SU-DHL-6 (cell line): ENCODE data around the gene YES1.

Experiments
- H2AFZ ChIP-seq: fragments of 200-600 bp; sonication (generic); 2 replicates; pipeline ENCODE4 v1.6.1; 2014; ENCODE audit warnings: low read depth, mild to moderate bottlenecking, moderate library complexity, mixed read lengths, antibody characterized with exemption, low read length; ENCODE audit not compliant: severe bottlenecking
- H3F3A ChIP-seq: fragments of 200-600 bp; shearing (Covaris generic); 2 replicates; pipeline ENCODE4 v1.6.0; 2016; ENCODE audit warnings: antibody characterized with exemption, mild to moderate bottlenecking; ENCODE audit not compliant: insufficient read depth
- H3K27ac ChIP-seq: fragments of 200-600 bp; sonication (generic); 2 replicates; pipeline ENCODE4 v1.5.1; 2016; ENCODE audit warnings: low read depth, mild to moderate bottlenecking, low read length, moderate library complexity, mixed read lengths
- H3K27me3 ChIP-seq: fragments of 200-600 bp; sonication (generic), shearing (Covaris generic); 2 replicates; pipeline ENCODE4 v1.6.0; 2014; ENCODE audit warnings: mild to moderate bottlenecking, low read length
- H3K36me3 ChIP-seq: fragments of 200-600 bp; sonication (generic); 2 replicates; pipeline ENCODE4 v1.6.1; 2014; ENCODE audit warnings: mild to moderate bottlenecking, low read length, mixed read lengths
- H3K4me2 ChIP-seq: fragments of 300-600, 200-600 bp; shearing (Covaris generic), sonication (generic); 2 replicates; pipeline ENCODE4 v1.6.0; 2014; ENCODE audit warnings: low read length, low read depth, mild to moderate bottlenecking; ENCODE audit not compliant: poor library complexity, severe bottlenecking
- H3K4me3 ChIP-seq: fragments of 200-600 bp; sonication (generic); 2 replicates; pipeline ENCODE4 v1.5.1; 2014; ENCODE audit warnings: antibody characterized with exemption, low read length, mild to moderate bottlenecking, mixed read lengths; ENCODE audit not compliant: insufficient read depth, poor library complexity, severe bottlenecking
- H3K79me2 ChIP-seq: fragments of 200-600 bp; sonication (generic); 2 replicates; pipeline ENCODE4 v1.6.1; 2014; ENCODE audit warnings: mild to moderate bottlenecking, low read length, moderate library complexity; ENCODE audit not compliant: insufficient read depth
- H3K9ac ChIP-seq: fragments of 200-600 bp; sonication (generic); 2 replicates; pipeline ENCODE4 v1.7.0; 2014; ENCODE audit warnings: mild to moderate bottlenecking, low read length
- H3K9me2 ChIP-seq: fragments of 200-600 bp; sonication (generic); replicated peaks from 2 replicates; pipeline ENCODE4 v1.6.1; 2014; ENCODE audit warnings: low read length; ENCODE audit not compliant: insufficient read depth
- H3K9me3 ChIP-seq: fragments of 200-600 bp; sonication (generic); 2 replicates; pipeline ENCODE4 v1.6.1; 2014; ENCODE audit warnings: low read length, mixed read lengths; ENCODE audit not compliant: insufficient read depth
- H4K20me1 ChIP-seq: fragments of 200-600 bp; sonication (generic); 2 replicates; pipeline ENCODE4 v1.6.1; 2014; ENCODE audit warnings: low read depth, mild to moderate bottlenecking, antibody characterized with exemption, low read length, moderate library complexity, mixed read lengths
- CTCF ChIP-seq: fragments of 200-600 bp; sonication (generic); IDR thresholded peaks from one replicate; pipeline ENCODE4 v1.5.1; 2017; ENCODE audit warnings: antibody characterized with exemption, mild to moderate bottlenecking, low read length, moderate library complexity; ENCODE audit not compliant: insufficient read depth, poor library complexity, severe bottlenecking
- EZH2phosphoT487 ChIP-seq: fragments of 200-600 bp; sonication (generic), shearing (Covaris generic); conservative IDR thresholded peaks from 2 replicates; pipeline ENCODE4 v1.6.1; 2018; ENCODE audit warnings: mild to moderate bottlenecking, antibody characterized with exemption, low read length, moderate library complexity, mixed read lengths

Gene YES1

DNA sequence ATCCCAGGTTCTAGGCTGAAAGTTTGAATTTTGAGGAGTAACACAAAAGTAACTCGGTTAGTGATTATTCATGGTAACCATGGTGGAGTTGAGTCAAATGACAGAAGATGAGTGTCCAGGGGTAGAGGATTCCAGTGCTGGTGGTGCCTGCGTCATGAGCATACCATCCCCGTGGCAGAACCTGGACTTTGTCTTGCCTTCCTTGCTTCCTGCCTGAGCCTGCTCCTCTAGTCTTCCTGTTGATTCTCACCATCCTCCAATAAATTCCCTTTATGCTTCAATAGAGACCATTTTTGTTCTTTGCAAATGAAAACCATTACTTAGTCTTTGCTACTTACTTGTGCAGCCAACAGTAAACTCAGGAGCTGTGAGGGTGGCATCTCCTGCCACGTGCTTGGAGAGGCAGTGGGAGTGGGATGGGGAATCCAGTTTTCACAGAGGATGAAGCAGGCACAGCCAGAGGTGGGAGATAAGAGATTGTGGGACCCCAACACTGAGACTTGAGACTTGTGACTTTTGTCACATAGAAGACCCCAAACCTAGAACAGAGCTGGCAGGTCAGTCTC lies 4.1 kb upstream of the YES1 start:
- no peaks in the 10 kb centered on the region for H3K27me3 ChIP-seq
- H2AFZ ChIP-seq, result no peak overlapping the region
- H3K36me3 ChIP-seq, result no peaks in the 10 kb centered on the region
- TF ChIP-seq EZH2phosphoT487, result no peak
- TF ChIP-seq CTCF, result no peak
- no peaks in the 10 kb centered on the region for H3K9me3 ChIP-seq
- H3K4me2 ChIP-seq, result no peak overlapping the region
- H3F3A ChIP-seq, result no peaks in the 10 kb centered on the region
- H4K20me1 ChIP-seq, result no peaks in the 10 kb centered on the region
- H3K9ac ChIP-seq, result no peak overlapping the region
- H3K27ac ChIP-seq, result no peak overlapping the region
- no peak overlapping the region for H3K4me3 ChIP-seq
- no peaks in the 10 kb centered on the region for H3K79me2 ChIP-seq
- H3K9me2 ChIP-seq, result no peaks in the 10 kb centered on the region

DNA sequence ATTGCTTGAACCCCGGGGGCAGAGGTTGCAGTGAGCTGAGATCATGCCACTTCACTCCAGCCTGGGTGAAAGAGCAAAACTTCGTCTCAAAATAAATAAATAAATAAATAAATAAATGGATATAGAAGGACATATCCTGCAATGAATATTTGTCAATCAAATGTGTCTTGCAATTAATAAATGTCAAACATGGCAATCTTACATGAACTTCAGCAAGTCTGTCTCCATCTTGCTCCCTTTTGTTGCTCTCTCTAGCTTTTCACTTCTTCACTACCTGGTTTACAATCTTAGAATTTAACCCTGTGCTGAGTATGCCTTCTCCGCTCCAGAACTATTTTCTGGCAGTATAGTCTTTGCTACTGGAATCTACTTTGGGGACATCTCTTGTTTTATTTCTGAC lies 3.3 kb upstream of the YES1 start:
- Histone ChIP-seq H3K9me3 (no peaks in the 10 kb centered on the region), H3K9me2 (no peaks in the 10 kb centered on the region), H4K20me1 (no peaks in the 10 kb centered on the region), H3K27me3 (no peaks in the 10 kb centered on the region), H3K27ac (no peak overlapping the region), H3K4me2 (no peak overlapping the region), H3K4me3 (no peak overlapping the region), H3K9ac (no peak overlapping the region), H3F3A (no peaks in the 10 kb centered on the region), H2AFZ (no peak overlapping the region), H3K79me2 (no peaks in the 10 kb centered on the region), H3K36me3 (no peaks in the 10 kb centered on the region)
- TF ChIP-seq CTCF, result no peak
- no peak for TF ChIP-seq EZH2phosphoT487

DNA sequence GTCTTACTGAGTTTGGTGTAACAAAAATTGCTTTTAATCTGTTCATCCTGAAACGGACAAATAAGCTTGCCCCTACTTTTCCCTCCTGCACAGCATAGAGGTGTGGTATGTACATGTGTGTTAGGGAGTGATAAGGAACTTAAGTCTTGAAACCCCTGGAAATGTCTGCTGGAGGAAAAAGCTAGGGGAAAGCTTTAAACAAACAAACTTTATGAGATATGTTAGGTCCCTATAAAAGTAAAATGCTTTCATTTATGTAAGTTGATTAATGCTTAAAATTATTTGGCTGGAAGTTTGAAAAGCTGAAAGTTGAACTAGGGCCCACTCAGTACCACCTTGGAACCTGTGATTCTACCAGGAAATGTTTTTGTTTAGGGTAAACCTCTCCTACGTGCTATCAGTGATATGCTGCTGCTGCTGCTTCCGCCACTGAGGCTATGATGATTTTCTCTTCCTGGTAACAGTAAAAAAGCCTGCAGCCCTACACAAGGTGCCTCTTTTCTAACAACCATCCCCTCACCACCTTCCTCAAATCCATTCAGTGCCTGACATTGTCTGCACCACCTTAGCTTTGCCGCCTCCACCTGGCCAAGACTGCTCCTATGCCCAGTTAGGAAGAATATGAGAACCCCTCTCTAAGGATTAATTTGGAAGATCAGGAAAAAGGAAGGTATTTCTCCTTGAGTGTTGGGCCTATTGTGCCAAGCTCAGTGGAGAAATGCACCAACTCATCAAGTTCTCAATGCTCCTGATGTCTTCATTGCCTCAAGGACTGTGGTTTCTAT lies 2.5 kb upstream of the YES1 start:
- Histone ChIP-seq H4K20me1 (no peaks in the 10 kb centered on the region), H3K4me3 (no peak overlapping the region), H3K9me3 (no peaks in the 10 kb centered on the region), H3K27me3 (no peaks in the 10 kb centered on the region), H2AFZ (no peak overlapping the region), H3K9ac (no peak overlapping the region), H3K36me3 (no peaks in the 10 kb centered on the region), H3K79me2 (no peaks in the 10 kb centered on the region), H3K9me2 (no peaks in the 10 kb centered on the region), H3K4me2 (no peak overlapping the region), H3K27ac (no peak overlapping the region), H3F3A (no peaks in the 10 kb centered on the region)
- no peak for TF ChIP-seq CTCF
- TF ChIP-seq EZH2phosphoT487, result no peak
